K562 (cell line): Measurements from ENCODE around the gene PBXIP1. TPM values are rescaled to one million over a fixed set of nuclear protein-coding genes. Genes with fewer than 3 reads are reported as not detected.

Experiments used
- HDAC3 ChIP-seq: fragments of 450-650 bp; IDR thresholded peaks from 2 replicates; pipeline ENCODE4 v1.6.1; 2018; ENCODE audit warnings: borderline replicate concordance, mild to moderate bottlenecking, moderate library complexity; ENCODE audit not compliant: partially characterized antibody
- HNRNPL ChIP-seq: fragments of 200-400 bp; formaldehyde crosslinking; IDR thresholded peaks from 2 replicates; pipeline ENCODE4 v1.6.1; 2017; ENCODE audit warnings: low read depth, mild to moderate bottlenecking, low read length
- MAFG ChIP-seq: fragments of 450-650 bp; conservative IDR thresholded peaks from 2 replicates; pipeline ENCODE4 v1.6.1; 2016; ENCODE audit warnings: missing genetic modification characterization, missing compliant biosample characterization
- PYGO2 ChIP-seq: fragments of 450-650 bp; IDR thresholded peaks from 2 replicates; pipeline ENCODE4 v1.6.1; 2016; ENCODE audit warnings: mild to moderate bottlenecking, missing genetic modification characterization, moderate library complexity, missing compliant biosample characterization
- SIN3B ChIP-seq: fragments of 450-650 bp; IDR thresholded peaks from 2 replicates; pipeline ENCODE4 v1.6.1; 2017; ENCODE audit warnings: low read depth, mild to moderate bottlenecking, moderate library complexity
- SMARCA5 ChIP-seq: fragments of 450-650 bp; IDR thresholded peaks from 2 replicates; pipeline ENCODE4 v1.6.1; 2016
- TBL1XR1 ChIP-seq, 2 experiments: IDR thresholded peaks; 2 replicates each; pipeline ENCODE4 v1.6.1; 2012; ENCODE audit warnings: improper control_type of control experiment in 2 of 2, low read length in 2 of 2, mild to moderate bottlenecking in 1 of 2
- TCF3 ChIP-seq: sonication (generic); formaldehyde crosslinking; IDR thresholded peaks from 2 replicates; pipeline ENCODE4 v1.4.0; 2020; ENCODE audit warnings: mild to moderate bottlenecking, missing genetic modification reagents
- ZEB2 ChIP-seq: fragments of 450-650 bp; IDR thresholded peaks from 2 replicates; pipeline ENCODE4 v1.6.1; 2016
- ZNF668 ChIP-seq: fragments of 250-450 bp; sonication (Bioruptor Pico); IDR thresholded peaks from 2 replicates; pipeline ENCODE4 v1.8.0; 2022; ENCODE audit warnings: mild to moderate bottlenecking, inconsistent platforms
- polyA plus RNA-seq, 8 experiments: library from polyadenylated mRNA; depleted of rRNA in 4 of 8; stranded (reverse) in 5 of 8; unstranded in 3 of 8; fragments of >200 nt; fragmentation: Nextera tagmentation in 2 of 8; fragmentation: Illumina TruSeq in 1 of 8; extraction: Ambion mirVana in 2 of 8; extraction: Trizol in 1 of 8; gene quantifications; 2 replicates each; pipeline versions ENCODE4 v1.2.1 to v1.2.3, GENCODE V29; 2011 to 2014; ENCODE audit warnings: inconsistent platforms in 1 of 8, missing spikeins in 1 of 8
- total RNA-seq, 7 experiments: library from RNA; depleted of rRNA in 6 of 7; stranded (reverse); fragments of >200 nt in 6 of 7; fragmentation: Illumina TruSeq in 2 of 7; extraction: Trizol in 2 of 7; gene quantifications; 2 replicates each; pipeline versions ENCODE4 v1.2.1 to v1.2.3, GENCODE V29; 2011 to 2021; ENCODE audit warnings: low replicate concordance in 1 of 7
- TF ChIP-seq, protein P1 (sequence below), 2 experiments: fragments of 450-650 bp; formaldehyde crosslinking in 1 of 2; IDR thresholded peaks; 2 replicates each; pipeline versions ENCODE4 v1.4.0 to v1.6.1; 2014 to 2020; ENCODE audit warnings: mild to moderate bottlenecking in 2 of 2, borderline replicate concordance in 1 of 2, low read depth in 1 of 2
- TF ChIP-seq, protein P2 (sequence below): fragments of 450-650 bp; formaldehyde crosslinking; IDR thresholded peaks from 2 replicates; pipeline ENCODE4 v1.4.0; 2022; ENCODE audit warnings: missing genetic modification characterization
- TF ChIP-seq, protein P3 (sequence below): sonication (generic); formaldehyde crosslinking; IDR thresholded peaks from 2 replicates; pipeline ENCODE4 v1.8.0; 2022; ENCODE audit warnings: mild to moderate bottlenecking, missing genetic modification reagents

PBXIP1 gene
- total and polyA plus RNA-seq, 9 of the 15 experiments (the other 6 are each of a cell fraction or from before 2014, with no cell fraction given): 0.13 to 8.3 (median 5.8) TPM

DNA sequence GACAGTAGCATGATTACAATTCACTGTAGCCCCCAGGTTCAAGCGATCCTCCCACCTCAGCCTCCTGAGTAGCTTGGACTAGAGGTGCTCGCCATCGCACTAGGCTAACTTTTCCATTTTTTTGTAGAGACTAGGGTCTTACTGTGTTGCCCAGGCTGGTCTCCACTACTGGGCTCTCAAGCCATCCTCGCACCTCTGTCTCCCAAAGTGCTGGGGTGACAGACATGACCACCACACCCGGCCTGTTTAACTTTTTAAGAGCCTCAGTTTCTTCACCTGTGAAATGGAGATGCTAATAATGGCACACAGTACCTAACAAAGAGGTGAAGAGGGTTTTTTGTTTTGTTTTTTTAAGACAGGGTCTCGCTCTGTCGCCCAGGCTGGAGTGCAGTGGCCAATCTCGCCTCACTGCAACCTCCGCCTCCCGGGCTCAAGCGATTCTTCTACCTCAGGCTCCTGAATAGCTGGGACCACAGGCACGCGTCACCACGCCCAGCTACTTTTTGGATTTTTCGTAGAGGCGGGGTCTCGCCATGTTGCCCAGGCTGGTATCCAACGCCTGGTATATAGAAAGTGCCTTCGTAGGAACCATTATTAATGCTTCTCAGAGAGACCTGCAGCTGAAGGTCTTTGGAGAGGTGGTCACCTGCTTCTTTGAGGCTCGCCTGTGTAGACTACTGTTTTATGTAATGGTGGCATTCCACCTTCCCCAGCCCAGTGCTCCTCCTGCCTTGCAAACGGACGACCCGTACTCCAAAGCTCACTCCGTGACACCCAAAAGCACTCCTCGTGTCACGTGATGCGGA lies 19.9 kb downstream of the PBXIP1 start (continued):
- TF ChIP-seq, protein P1, sequence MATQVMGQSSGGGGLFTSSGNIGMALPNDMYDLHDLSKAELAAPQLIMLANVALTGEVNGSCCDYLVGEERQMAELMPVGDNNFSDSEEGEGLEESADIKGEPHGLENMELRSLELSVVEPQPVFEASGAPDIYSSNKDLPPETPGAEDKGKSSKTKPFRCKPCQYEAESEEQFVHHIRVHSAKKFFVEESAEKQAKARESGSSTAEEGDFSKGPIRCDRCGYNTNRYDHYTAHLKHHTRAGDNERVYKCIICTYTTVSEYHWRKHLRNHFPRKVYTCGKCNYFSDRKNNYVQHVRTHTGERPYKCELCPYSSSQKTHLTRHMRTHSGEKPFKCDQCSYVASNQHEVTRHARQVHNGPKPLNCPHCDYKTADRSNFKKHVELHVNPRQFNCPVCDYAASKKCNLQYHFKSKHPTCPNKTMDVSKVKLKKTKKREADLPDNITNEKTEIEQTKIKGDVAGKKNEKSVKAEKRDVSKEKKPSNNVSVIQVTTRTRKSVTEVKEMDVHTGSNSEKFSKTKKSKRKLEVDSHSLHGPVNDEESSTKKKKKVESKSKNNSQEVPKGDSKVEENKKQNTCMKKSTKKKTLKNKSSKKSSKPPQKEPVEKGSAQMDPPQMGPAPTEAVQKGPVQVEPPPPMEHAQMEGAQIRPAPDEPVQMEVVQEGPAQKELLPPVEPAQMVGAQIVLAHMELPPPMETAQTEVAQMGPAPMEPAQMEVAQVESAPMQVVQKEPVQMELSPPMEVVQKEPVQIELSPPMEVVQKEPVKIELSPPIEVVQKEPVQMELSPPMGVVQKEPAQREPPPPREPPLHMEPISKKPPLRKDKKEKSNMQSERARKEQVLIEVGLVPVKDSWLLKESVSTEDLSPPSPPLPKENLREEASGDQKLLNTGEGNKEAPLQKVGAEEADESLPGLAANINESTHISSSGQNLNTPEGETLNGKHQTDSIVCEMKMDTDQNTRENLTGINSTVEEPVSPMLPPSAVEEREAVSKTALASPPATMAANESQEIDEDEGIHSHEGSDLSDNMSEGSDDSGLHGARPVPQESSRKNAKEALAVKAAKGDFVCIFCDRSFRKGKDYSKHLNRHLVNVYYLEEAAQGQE (IDR thresholded peaks at IDR 0.05; ENCODE audit: borderline replicate concordance): peak; percentile 85; the same call in 1 of the 2 replicates
- TF ChIP-seq, protein P1 (CRISPR knock-in tag; IDR thresholded peaks at IDR 0.05; ENCODE audit: low read depth): no peak
- TF ChIP-seq HNRNPL (no peak), SMARCA5 (0 out of 2 replicates have a peak, but pooled peaks have one; percentile 12), TBL1XR1 (IDR thresholded peaks at IDR 0.05; ENCODE audit: low read length in 2 of 2) (no peak), ZNF668 (CRISPR knock-in tag) (peak; percentile 72; the same call in 1 of the 2 replicates), TCF3 (no peak), MAFG (tag) (no peak), PYGO2 (tag) (peak; percentile 51; the same call in 1 of the 2 replicates), SIN3B (no peak), HDAC3 (no peak), ZEB2 (0 out of 2 replicates have a peak, but pooled peaks have one; percentile 77)
- TF ChIP-seq, protein P2, sequence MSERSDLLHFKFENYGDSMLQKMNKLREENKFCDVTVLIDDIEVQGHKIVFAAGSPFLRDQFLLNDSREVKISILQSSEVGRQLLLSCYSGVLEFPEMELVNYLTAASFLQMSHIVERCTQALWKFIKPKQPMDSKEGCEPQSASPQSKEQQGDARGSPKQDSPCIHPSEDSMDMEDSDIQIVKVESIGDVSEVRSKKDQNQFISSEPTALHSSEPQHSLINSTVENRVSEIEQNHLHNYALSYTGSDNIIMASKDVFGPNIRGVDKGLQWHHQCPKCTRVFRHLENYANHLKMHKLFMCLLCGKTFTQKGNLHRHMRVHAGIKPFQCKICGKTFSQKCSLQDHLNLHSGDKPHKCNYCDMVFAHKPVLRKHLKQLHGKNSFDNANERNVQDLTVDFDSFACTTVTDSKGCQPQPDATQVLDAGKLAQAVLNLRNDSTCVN (CRISPR knock-in tag): no peak
- TF ChIP-seq, protein P3, sequence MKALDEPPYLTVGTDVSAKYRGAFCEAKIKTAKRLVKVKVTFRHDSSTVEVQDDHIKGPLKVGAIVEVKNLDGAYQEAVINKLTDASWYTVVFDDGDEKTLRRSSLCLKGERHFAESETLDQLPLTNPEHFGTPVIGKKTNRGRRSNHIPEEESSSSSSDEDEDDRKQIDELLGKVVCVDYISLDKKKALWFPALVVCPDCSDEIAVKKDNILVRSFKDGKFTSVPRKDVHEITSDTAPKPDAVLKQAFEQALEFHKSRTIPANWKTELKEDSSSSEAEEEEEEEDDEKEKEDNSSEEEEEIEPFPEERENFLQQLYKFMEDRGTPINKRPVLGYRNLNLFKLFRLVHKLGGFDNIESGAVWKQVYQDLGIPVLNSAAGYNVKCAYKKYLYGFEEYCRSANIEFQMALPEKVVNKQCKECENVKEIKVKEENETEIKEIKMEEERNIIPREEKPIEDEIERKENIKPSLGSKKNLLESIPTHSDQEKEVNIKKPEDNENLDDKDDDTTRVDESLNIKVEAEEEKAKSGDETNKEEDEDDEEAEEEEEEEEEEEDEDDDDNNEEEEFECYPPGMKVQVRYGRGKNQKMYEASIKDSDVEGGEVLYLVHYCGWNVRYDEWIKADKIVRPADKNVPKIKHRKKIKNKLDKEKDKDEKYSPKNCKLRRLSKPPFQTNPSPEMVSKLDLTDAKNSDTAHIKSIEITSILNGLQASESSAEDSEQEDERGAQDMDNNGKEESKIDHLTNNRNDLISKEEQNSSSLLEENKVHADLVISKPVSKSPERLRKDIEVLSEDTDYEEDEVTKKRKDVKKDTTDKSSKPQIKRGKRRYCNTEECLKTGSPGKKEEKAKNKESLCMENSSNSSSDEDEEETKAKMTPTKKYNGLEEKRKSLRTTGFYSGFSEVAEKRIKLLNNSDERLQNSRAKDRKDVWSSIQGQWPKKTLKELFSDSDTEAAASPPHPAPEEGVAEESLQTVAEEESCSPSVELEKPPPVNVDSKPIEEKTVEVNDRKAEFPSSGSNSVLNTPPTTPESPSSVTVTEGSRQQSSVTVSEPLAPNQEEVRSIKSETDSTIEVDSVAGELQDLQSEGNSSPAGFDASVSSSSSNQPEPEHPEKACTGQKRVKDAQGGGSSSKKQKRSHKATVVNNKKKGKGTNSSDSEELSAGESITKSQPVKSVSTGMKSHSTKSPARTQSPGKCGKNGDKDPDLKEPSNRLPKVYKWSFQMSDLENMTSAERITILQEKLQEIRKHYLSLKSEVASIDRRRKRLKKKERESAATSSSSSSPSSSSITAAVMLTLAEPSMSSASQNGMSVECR (CRISPR knock-in tag): peak; percentile 2; the same call in 1 of the 2 replicates
